Panc1 (cell line): ENCODE results near the gene TAC4.

ENCODE experiments used
- CTCF ChIP-seq: fragments of 450-650 bp; IDR thresholded peaks from 2 replicates; pipeline ENCODE4 v1.5.1; 2017; ENCODE audit warnings: mild to moderate bottlenecking
- POLR2AphosphoS5 ChIP-seq: IDR thresholded peaks from 2 replicates; pipeline ENCODE4 v1.6.1; 2012; ENCODE audit warnings: mild to moderate bottlenecking, low read depth, low read length, moderate library complexity
- REST ChIP-seq, 2 experiments: IDR thresholded peaks; 2 replicates each; pipeline ENCODE4 v1.6.1; 2011 to 2012; ENCODE audit warnings: low read depth in 2 of 2, control low read depth in 1 of 2, low read length in 1 of 2, mild to moderate bottlenecking in 1 of 2, moderate library complexity in 1 of 2; ENCODE audit not compliant: insufficient read depth in 1 of 2
- SIN3A ChIP-seq: IDR thresholded peaks from 2 replicates; pipeline ENCODE4 v1.6.1; 2012; ENCODE audit warnings: low read depth, mild to moderate bottlenecking, low read length, moderate library complexity, borderline replicate concordance; ENCODE audit not compliant: insufficient read depth
- TCF7L2 ChIP-seq: IDR thresholded peaks from 2 replicates; pipeline ENCODE4 v1.6.1; 2011; ENCODE audit warnings: mild to moderate bottlenecking, low read depth, low read length, inconsistent platforms

- TF ChIP-seq CTCF (no peak), REST (IDR thresholded peaks at IDR 0.05; ENCODE audit: insufficient read depth in 1 of 2, low read depth in 2 of 2, low read length in 1 of 2) (no peak), POLR2AphosphoS5 (no peak), TCF7L2 (no peak), SIN3A (no peak)
Measured at GRCh38 chr17:49829026-49829425, 18.8 kb downstream of the TAC4 start.
